ENCODE measurements around the gene ABLIM2.
"Not testable (repeated sequence)": the region's sequence is repeated elsewhere in the genome, so short reads cannot be mapped to it uniquely, and the experiment has no call there.

Gene ABLIM2

DNA sequence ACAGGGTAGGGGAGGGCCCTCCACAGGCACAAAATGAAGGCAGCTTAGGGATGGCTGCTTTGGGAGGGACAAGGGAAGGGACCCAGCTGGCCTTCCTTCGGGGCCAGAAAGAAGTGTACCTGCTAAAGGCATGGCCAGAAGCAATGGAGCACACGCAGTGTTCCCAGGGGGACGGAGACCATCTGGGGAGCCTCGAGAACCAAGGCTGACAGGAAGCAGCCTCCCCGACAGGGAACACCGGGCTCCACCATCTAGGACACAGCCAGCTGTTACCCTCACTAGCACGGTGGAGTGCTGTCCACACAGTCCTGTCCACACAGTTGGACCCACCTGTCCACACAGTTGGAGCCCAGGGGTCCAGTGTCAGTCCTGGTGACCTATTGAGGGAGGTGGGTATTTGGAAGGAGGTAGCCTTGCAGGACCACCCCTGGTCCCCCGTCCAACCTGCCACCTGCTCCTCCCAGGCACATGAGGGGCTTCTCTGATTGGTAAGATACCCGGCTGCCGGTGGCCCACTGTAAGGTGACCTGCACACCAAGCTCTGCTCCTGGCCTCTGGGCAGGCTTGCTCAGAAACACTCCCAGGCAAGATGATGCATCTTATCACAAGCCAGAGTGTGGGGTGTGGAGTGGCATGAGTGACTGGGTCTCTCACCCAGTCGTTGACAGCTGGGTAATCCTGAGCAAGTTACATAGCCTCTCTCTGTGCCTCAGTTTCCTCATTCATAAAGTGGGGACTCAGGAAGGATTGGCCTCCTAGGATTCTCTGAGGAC is 198.4 kb downstream of the ABLIM2 start:
- DNase-seq (ENCODE audit: low read depth) = no peak

GRCh38 chr4:7959078-7959477 is 199.5 kb downstream of the ABLIM2 start:
- DNase-seq (ENCODE audit: low read depth) = no peak

GRCh38 chr4:7956934-7957656 is 201.5 kb downstream of the ABLIM2 start:
- DNase-seq (ENCODE audit: low read depth) = no peak

GRCh38 chr4:7956270-7956808 is 202.3 kb downstream of the ABLIM2 start:
- DNase-seq (ENCODE audit: low read depth) = no peak

DNA sequence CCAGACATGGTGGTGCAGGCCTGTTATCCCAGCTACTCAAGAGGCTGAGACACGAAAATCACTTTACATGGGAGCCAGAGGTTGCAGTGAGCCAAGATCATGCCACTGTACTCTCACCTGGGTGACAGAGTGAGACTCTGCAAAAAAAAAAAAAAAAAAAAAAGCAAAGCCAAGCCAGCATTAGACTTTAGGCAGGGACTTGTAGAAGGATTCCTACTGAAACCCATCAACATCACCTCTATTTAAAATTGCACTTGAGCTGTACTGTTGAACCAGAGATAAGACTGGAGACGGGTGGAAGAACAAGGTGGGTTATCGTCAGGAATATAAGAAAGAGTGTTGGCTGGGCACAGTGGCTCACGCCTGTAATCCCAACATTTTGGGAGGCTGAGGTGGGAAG is 203.2 kb downstream of the ABLIM2 start:
- DNase-seq (ENCODE audit: low read depth) = no peak

GRCh38 chr4:7952615-7953014 is 206.0 kb downstream of the ABLIM2 start:
- DNase-seq (ENCODE audit: low read depth) = no peak

DNA sequence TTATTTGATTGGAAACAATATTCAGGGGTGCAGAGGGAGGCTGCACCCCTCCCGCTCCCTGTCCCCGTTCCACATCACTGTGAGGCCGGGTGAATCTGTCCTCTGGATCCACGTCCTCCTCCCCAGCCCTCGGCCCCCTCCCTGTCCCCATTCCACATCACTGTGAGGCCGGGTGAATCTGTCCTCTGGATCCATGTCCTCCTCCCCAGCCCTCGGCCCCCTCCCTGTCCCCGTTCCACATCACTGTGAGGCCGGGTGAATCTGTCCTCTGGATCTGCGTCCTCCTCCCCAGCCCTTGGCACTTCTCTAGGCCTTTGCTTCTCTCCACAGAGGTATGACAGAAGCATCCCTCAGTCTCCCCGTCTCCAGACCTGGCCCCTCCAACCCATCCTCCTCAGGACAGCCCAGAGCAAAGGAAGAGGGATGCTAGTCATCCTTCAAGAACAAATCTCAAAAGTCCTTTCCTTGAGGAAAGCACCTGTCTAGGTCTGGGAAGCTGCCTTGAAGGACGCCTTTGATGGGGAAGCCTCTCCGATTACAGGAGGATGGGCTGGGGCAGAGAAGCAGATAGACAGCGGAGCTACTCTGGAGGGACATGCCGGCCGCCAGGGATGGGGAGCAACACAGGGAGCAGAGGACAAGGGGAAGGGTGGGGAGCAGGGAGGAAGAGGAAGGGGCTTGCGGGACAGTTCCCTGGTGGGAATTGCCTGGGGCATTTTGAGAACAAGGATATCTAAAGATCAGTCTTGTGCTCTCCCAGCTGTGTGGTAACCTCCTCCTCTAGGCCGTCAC is 208.1 kb downstream of the ABLIM2 start:
- DNase-seq (ENCODE audit: low read depth) = no peak

DNA sequence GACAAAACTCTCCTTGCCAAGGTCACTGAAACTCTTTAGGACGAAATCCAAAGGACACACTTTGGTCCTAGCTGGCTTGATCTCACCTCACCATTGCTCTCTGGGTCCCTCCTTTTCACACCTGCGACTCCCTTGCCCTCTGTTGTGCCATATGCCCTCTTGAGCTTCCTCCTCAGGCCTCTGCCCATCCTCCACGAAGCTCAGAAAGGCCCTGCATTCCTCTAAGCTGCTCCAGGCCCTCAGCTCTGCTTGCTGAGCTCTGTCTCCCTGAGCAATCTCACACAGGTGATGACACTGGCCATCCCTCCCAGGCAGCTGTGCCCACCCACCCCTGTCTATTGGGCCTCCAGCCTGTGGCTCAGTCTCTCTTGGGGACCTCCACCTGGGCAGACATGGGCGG is 208.9 kb downstream of the ABLIM2 start:
- no peak for DNase-seq (ENCODE audit: low read depth)

DNA sequence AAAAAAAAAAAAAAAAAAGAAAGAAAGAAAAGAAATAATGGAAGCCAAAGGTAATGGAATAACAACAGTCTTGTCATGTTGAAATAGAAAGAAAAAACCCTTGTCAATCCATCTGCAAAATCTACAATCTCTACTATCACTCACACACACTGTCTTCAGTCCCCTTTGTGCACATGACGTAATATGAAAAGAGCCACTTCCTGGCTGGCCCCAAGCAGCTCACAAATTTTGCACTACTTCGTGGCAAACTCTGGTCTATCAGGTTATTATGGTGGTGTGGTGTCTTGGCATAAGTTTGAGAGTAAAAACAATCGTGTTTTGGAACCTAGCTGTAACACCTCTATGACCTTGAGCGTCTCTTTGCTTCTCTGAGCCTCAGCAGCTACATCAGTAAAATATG is 210.7 kb downstream of the ABLIM2 start:
- no peak for DNase-seq (ENCODE audit: low read depth)

GRCh38 chr4:7945709-7946380 is 212.8 kb downstream of the ABLIM2 start:
- DNase-seq (ENCODE audit: low read depth) = no peak

GRCh38 chr4:7944599-7945220 is 213.9 kb downstream of the ABLIM2 start:
- DNase-seq (ENCODE audit: low read depth) = no peak

DNA sequence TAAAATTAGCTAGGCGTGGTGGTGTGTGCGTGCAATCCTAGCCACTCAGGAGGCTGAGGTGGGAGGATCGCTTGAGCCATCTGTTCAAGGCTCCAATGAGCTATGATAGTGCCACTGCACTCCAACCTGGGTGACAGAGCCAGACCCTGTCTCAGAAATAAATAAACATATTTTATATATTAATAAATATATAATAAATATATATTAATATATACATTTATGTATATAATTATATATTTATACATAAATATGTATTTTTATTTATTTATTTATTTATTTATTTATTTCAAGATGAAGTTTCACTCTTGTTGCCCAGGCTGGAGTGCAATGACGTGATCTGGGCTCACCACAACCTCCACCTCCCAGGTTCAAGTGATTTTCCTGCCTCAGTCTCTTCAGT is 214.9 kb downstream of the ABLIM2 start:
- DNase-seq (ENCODE audit: low read depth) = not testable (repeated sequence)

GRCh38 chr4:7943211-7943610 is 215.4 kb downstream of the ABLIM2 start:
- DNase-seq (ENCODE audit: low read depth) = no peak

DNA sequence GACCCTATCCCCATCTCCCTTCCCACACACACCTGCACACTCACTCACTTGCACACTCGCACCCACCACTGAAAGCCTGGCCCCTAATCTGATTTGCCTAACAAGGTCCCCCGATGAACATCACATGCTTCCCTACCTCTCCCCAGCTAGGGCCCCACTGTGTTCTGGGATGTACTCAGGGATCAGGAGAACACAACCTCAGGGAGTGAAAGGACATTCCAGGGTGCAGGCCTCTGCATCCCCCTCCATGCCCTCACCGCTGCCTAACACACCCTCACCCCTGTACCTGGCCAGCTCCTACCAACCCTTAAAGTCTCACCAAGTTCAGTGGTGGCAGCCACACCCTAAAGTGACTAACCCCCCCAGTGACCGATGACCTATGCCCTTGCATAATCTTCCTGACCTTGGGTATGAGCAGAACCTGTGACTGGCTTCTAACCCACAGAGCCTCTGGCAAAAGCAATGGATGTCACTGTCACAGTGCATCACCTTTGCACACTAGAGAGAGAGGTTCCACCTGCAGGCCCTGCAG is 216.6 kb downstream of the ABLIM2 start:
- DNase-seq (ENCODE audit: low read depth) = no peak

DNA sequence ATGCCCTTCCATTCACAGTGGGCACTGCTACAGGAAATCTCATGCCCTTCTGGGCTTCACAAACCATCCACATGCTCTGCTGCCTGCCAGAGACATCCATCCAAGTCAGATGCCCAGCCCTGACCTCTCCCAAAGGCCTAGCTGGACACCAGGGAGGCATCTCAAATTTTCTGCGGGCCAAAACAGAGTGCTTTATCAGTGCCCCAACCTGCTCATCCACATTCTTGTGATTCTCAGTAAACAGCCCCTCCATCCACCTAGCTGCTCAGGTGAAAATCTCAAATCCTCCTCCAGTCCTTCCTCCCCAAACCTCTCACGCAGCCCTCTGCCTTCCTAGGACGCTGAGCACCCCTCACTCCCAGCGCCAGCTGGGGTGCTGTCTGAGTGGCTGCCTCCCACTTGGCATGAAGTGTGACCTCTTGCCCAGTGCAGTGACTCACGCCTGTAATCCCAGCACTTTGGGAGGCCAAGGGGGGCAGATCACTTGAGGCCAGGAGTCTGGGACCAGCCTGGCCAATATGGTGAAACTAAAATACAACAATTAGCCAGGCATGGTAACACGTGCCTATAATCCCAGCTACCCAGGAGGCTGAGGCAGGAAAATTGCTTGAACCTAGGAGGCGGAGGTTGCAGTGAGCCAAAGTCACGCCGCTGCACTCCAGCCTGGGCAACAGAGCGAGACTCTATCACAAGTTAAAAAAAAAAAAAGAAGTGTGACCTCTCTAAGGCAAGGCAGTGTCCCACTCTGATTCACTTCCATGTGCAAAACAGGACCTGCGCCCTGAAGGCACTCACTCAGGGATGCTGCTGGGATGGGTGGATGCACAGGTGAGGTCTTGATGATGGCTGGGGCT is 217.3 kb downstream of the ABLIM2 start:
- no peak for DNase-seq (ENCODE audit: low read depth)

- peak; percentile 74 for DNase-seq (ENCODE audit: low read depth)
Measured at GRCh38 chr4:7939377-7940108, 219.1 kb downstream of the ABLIM2 start, which contains the start of gene AFAP1. Gene AFAP1 (minus strand): TSS chr4:7939861. CDS start chr4:7872078, 67,783 bp downstream.

- peak; percentile 25 for DNase-seq (ENCODE audit: low read depth)
Measured at GRCh38 chr4:7938609-7939376, 219.8 kb downstream of the ABLIM2 start.

- no peak for DNase-seq (ENCODE audit: low read depth)
Measured at GRCh38 chr4:7938266-7938608, 220.4 kb downstream of the ABLIM2 start.

DNA sequence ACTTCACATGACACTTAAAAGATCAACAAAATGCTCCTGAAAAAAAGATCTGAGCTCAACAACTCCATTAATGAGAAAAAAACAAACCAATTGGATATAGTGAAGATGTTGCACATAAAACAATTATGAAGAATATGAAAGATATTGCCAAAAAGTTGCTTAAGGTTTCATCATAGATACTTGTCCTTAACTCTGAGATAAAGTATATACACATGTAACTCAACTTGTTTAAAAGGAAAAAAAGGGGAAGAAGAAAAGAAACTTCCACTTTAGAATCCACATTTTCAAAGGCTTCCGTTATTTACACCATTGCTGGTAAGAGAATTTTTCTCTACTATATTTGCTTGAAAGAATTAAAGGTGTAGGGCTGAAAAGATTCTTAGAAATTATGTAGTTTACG is 221.6 kb downstream of the ABLIM2 start:
- DNase-seq (ENCODE audit: low read depth) = no peak

Data from stromal cell of bone marrow (primary cell).